HepG2 (cell line): ENCODE results near the gene PHYHIPL. TPM values are rescaled to one million over a fixed set of nuclear protein-coding genes. Genes with fewer than 3 reads are reported as not detected.

Experiments used
- ATAC-seq: fragments of 200-7000 bp; cut with Tn5 transposase; 3 replicates; pipeline ENCODE4 v1.9.1; 2020; ENCODE audit warnings: mild to moderate bottlenecking, moderate library complexity
- BruUV-seq: library from RNA; stranded (reverse); fragments of 400-500 nt; replicated peaks from 2 replicates; lab custom pipeline; 2021; lab: Mats Ljungman, UMichigan
- CTCF ChIA-PET: fragments of 300-600 bp; formaldehyde crosslinking; extraction: SDS; loops from one replicate; lab custom pipeline; 2021; ENCODE audit warnings: low total read pairs, inconsistent platforms, low intra/inter-chr PET ratio; lab: Yijun Ruan, JAX
- POLR2A ChIA-PET: fragments of 350-600 bp; sonication (Branson Sonifier 250); formaldehyde crosslinking; loops from one replicate; lab custom pipeline; 2020; ENCODE audit warnings: antibody characterized with exemption, inconsistent platforms; lab: Yijun Ruan, JAX
- DNase-seq: peaks from one replicate; pipeline ENCODE4 v3.0.0-alpha.2; 2015; ENCODE audit warnings: low spot score
- FAIRE-seq: peaks from 3 replicates; lab custom pipeline; 2011; peaks lifted over from hg19 to GRCh38; lab: Jason Lieb, UNC
- H2AFZ ChIP-seq: one replicate; pipeline ENCODE4 v1.6.1; 2011; ENCODE audit warnings: low read length, inconsistent platforms
- H3K27ac ChIP-seq: fragments of 300-600 bp; 3 replicates; pipeline ENCODE4 v1.8.0; 2011; ENCODE audit warnings: mixed run types, mild to moderate bottlenecking, mixed read lengths, low read length, inconsistent platforms; ENCODE audit not compliant: insufficient read depth; ENCODE audit errors: extremely low read length
- H3K27me3 ChIP-seq, 2 experiments: fragments of 200-600 bp in 1 of 2; 2 replicates in 1 of 2; 3 replicates in 1 of 2; pipeline versions ENCODE4 v1.6.0 to v1.8.0; 2011; ENCODE audit warnings: low read length in 2 of 2, mild to moderate bottlenecking in 2 of 2, moderate library complexity in 2 of 2, inconsistent platforms in 1 of 2; ENCODE audit not compliant: insufficient read depth in 2 of 2, control insufficient read depth in 1 of 2
- H3K36me3 ChIP-seq, 2 experiments: fragments of 200-600 bp in 1 of 2; replicated peaks in 1 of 2; 2 replicates in 1 of 2; 3 replicates in 1 of 2; pipeline versions ENCODE4 v1.5.1 to v1.8.0; 2011; ENCODE audit warnings: low read length in 2 of 2, inconsistent platforms in 1 of 2; ENCODE audit not compliant: insufficient read depth in 2 of 2, control insufficient read depth in 1 of 2
- H3K4me1 ChIP-seq: 2 replicates; pipeline ENCODE4 v1.5.1; 2012; ENCODE audit warnings: low read length, inconsistent platforms; ENCODE audit not compliant: insufficient read depth
- H3K4me2 ChIP-seq: 2 replicates; pipeline ENCODE4 v1.6.0; 2011; ENCODE audit warnings: low read depth, low read length, inconsistent platforms
- H3K4me3 ChIP-seq, 3 experiments: fragments of 200-600 bp in 1 of 3; sonication (generic), shearing (Covaris generic) in 1 of 3; replicated peaks in 1 of 3; 2 replicates each; pipeline ENCODE4 v1.5.1; 2011 to 2016; ENCODE audit warnings: low read length in 3 of 3, inconsistent platforms in 2 of 3, low read depth in 2 of 3, mild to moderate bottlenecking in 2 of 3, control low read depth in 1 of 3, mixed read lengths in 1 of 3; ENCODE audit not compliant: insufficient read depth in 1 of 3
- H3K79me2 ChIP-seq: one replicate; pipeline ENCODE4 v1.6.1; 2011; ENCODE audit warnings: low read length, inconsistent platforms; ENCODE audit not compliant: insufficient read depth
- H3K9ac ChIP-seq: 2 replicates; pipeline ENCODE4 v1.6.0; 2011; ENCODE audit warnings: mild to moderate bottlenecking, low read depth, low read length, inconsistent platforms; ENCODE audit not compliant: insufficient read depth
- H3K9me3 ChIP-seq: 2 replicates; pipeline ENCODE4 v1.5.1; 2012; ENCODE audit warnings: mild to moderate bottlenecking, low read length
- H4K20me1 ChIP-seq: 2 replicates; pipeline ENCODE4 v1.6.0; 2011; ENCODE audit warnings: inconsistent platforms, mild to moderate bottlenecking, low read length, moderate library complexity; ENCODE audit not compliant: insufficient read depth
- ELF1 ChIP-seq: sonication (generic); formaldehyde crosslinking; IDR thresholded peaks from 2 replicates; pipeline ENCODE4 v1.4.0; 2020; ENCODE audit warnings: missing genetic modification reagents
- HDAC2 ChIP-seq: sonication (generic); formaldehyde crosslinking; IDR thresholded peaks from 2 replicates; pipeline ENCODE4 v1.4.0; 2020; ENCODE audit warnings: missing genetic modification reagents
- KDM6A ChIP-seq: IDR thresholded peaks from 2 replicates; pipeline ENCODE4 v1.6.1; 2016; ENCODE audit warnings: low read depth
- POGZ ChIP-seq: sonication (generic); formaldehyde crosslinking; IDR thresholded peaks from 2 replicates; pipeline ENCODE4 v1.4.0; 2020; ENCODE audit warnings: mild to moderate bottlenecking, missing genetic modification reagents
- RBM39 ChIP-seq: fragments of 200-400 bp; formaldehyde crosslinking; IDR thresholded peaks from one replicate; pipeline ENCODE4 v1.6.1; 2018; ENCODE audit warnings: antibody characterized with exemption, mild to moderate bottlenecking, low read depth, low read length; ENCODE audit not compliant: poor library complexity, severe bottlenecking
- SNRNP70 ChIP-seq: fragments of 200-400 bp; formaldehyde crosslinking; IDR thresholded peaks from 2 replicates; pipeline ENCODE4 v1.6.1; 2017; ENCODE audit warnings: mild to moderate bottlenecking, low read depth, low read length, moderate library complexity
- SP2 ChIP-seq: sonication (generic); formaldehyde crosslinking; IDR thresholded peaks from 2 replicates; pipeline ENCODE4 v1.5.1; 2020; ENCODE audit warnings: mild to moderate bottlenecking, missing genetic modification reagents
- SRSF9 ChIP-seq: fragments of 200-400 bp; formaldehyde crosslinking; IDR thresholded peaks from 2 replicates; pipeline ENCODE4 v1.6.1; 2018; ENCODE audit warnings: borderline replicate concordance, mild to moderate bottlenecking, low read depth, low read length; ENCODE audit not compliant: insufficient read depth, poor library complexity, severe bottlenecking
- U2AF1 ChIP-seq: fragments of 200-400 bp; formaldehyde crosslinking; optimal IDR thresholded peaks from 2 replicates; pipeline ENCODE3; 2017; ENCODE audit warnings: mild to moderate bottlenecking, low read depth, low read length
- ZBTB7A ChIP-seq: sonication (generic); formaldehyde crosslinking; IDR thresholded peaks from 2 replicates; pipeline ENCODE4 v1.8.0; 2022; ENCODE audit warnings: mild to moderate bottlenecking, missing genetic modification reagents
- ZFP62 ChIP-seq: sonication (generic); formaldehyde crosslinking; IDR thresholded peaks from 2 replicates; pipeline ENCODE4 v1.4.0; 2020; ENCODE audit warnings: missing genetic modification reagents
- ZNF264 ChIP-seq: sonication (generic); formaldehyde crosslinking; IDR thresholded peaks from 2 replicates; pipeline ENCODE4 v1.4.0; 2020; ENCODE audit warnings: missing genetic modification reagents
- ZNF766 ChIP-seq: sonication (generic); formaldehyde crosslinking; IDR thresholded peaks from 2 replicates; pipeline ENCODE4 v1.5.0; 2020; ENCODE audit warnings: missing genetic modification reagents, borderline replicate concordance
- WGBS: methylation state at CpG from one replicate; pipeline ENCODE4 v1.1.6; 2017; ENCODE audit warnings: low lambda C conversion rate; 5-methylcytosine and 5-hydroxymethylcytosine counted together
- in situ Hi-C: cut with HindIII; loops from 2 replicates; pipeline ENCODE4 v1.10.0; 2017; ENCODE audit warnings: low pct_unique_long_range_greater_than_20kb; ENCODE audit not compliant: extremely low pct_ligation_motif_present
- intact Hi-C: fragments of 100-400 bp; cut with micrococcal nuclease; formaldehyde crosslinking; loops from one replicate; pipeline ENCODE4 v1.10.0; 2022; ENCODE audit not compliant: unreplicated experiment
- polyA plus RNA-seq, 8 experiments: library from polyadenylated mRNA; depleted of rRNA in 3 of 8; stranded (reverse) in 7 of 8; unstranded in 1 of 8; fragments of >200 nt; fragmentation: Illumina TruSeq in 4 of 8; extraction: Trizol in 4 of 8; gene quantifications; 2 replicates each; pipeline versions ENCODE4 v1.2.1 to v1.2.3, GENCODE V29; 2011 to 2016; ENCODE audit warnings: low read depth in 4 of 8, missing spikeins in 1 of 8, mixed read lengths in 1 of 8; ENCODE audit not compliant: insufficient read depth in 1 of 8
- total RNA-seq, 5 experiments: library from RNA; depleted of rRNA; stranded (reverse); fragments of >200 nt; fragmentation: Illumina TruSeq; extraction: Trizol; gene quantifications; 2 replicates each; pipeline ENCODE4 v1.2.3, GENCODE V29; 2016; ENCODE audit warnings: low read depth in 1 of 5

Gene PHYHIPL
- total and polyA plus RNA-seq, 2 of the 13 experiments (the other 11 are each of a cell fraction or from before 2014, with no cell fraction given) = 40.6 to 78.5 TPM

GRCh38 chr10:59229441-59229840 lies 53.0 kb downstream of the PHYHIPL start:
- peaks cover 2 to 9% of the 10 kb centered on the region in 2 experiments for H3K36me3 ChIP-seq
- no TSS peak for BruUV-seq
- TF ChIP-seq ZNF264 (CRISPR knock-in tag) = no peak
- no peak for TF ChIP-seq HDAC2 (CRISPR knock-in tag)
- no peak for TF ChIP-seq RBM39
- TF ChIP-seq POGZ (CRISPR knock-in tag) = no peak
- TF ChIP-seq KDM6A (CRISPR knock-in tag) = no peak
- TF ChIP-seq, all 625 proteins: peak for 0
- Histone ChIP-seq H3K9ac (no peak overlapping the region), H4K20me1 (peaks cover 47% of the 10 kb centered on the region), H3K27ac (no peak overlapping the region), H3K9me3 (no peaks in the 10 kb centered on the region), H3K4me2 (no peak overlapping the region), H3K4me1 (peaks cover 16% of the 10 kb centered on the region), H3K4me3 (no peak overlapping the region), H3K27me3 (no peaks in the 10 kb centered on the region; a peak in 1 of 5 replicates), H2AFZ (no peak overlapping the region), H3K79me2 (peaks cover 99% of the 10 kb centered on the region)
- WGBS = 96% methylated on average over 4 of the region's 4 CpGs
- intact Hi-C loops (loop anchor here (10.0 kb wide), 1 partner anchor 335 kb away; no protein-coding TSS in a partner anchor), in situ Hi-C loops (no loop called here)
- ChIA-PET CTCF (no interaction called here), POLR2A (no interaction called here)
- no peak for DNase-seq
- no peak for ATAC-seq
- no peak for FAIRE-seq

GRCh38 chr10:59234194-59234593 lies 57.8 kb downstream of the PHYHIPL start:
- intact Hi-C loops = no loop called here
- Histone ChIP-seq H3K79me2 (peaks cover 66% of the 10 kb centered on the region), H3K4me2 (no peak overlapping the region), H3K9me3 (no peaks in the 10 kb centered on the region), H3K27me3 (no peaks in the 10 kb centered on the region; a peak in 1 of 5 replicates), H4K20me1 (peaks cover 10% of the 10 kb centered on the region), H3K4me3 (no peak overlapping the region)
- no peak for ATAC-seq
- FAIRE-seq = no peak
- ChIA-PET CTCF (no interaction called here), POLR2A (no interaction called here)
- no TSS peak for BruUV-seq
- in situ Hi-C loops = loop anchor here (10.0 kb wide), 1 partner anchor 279 kb away; no protein-coding TSS in a partner anchor
- DNase-seq = no peak
- TF ChIP-seq ZNF766 (CRISPR knock-in tag) (no peak), SRSF9 (no peak), ZBTB7A (CRISPR knock-in tag) (no peak), ZFP62 (CRISPR knock-in tag) (no peak), ELF1 (no peak), U2AF1 (no peak), SP2 (no peak), SNRNP70 (no peak)
- TF ChIP-seq, all 625 proteins: peak for 0
- Histone ChIP-seq H3K9ac (no peak overlapping the region), H3K27ac (no peak overlapping the region), H2AFZ (no peak overlapping the region), H3K4me1 (peaks cover 10% of the 10 kb centered on the region; the same call in 1 of the 2 replicates), H3K36me3 (peaks cover 8 to 45% of the 10 kb centered on the region in 2 experiments)
- WGBS = 96% methylated on average over 3 of the region's 3 CpGs
